Liver (tissue), 3 donors: ENCODE results near the gene TSPAN12.

ENCODE experiments used
- CTCF ChIP-seq: fragments of 150-350 bp; IDR thresholded peaks from 2 replicates; pipeline ENCODE4 v1.5.1; 2017; ENCODE audit warnings: improper control_type of control experiment, low read depth, low read length; ENCODE audit not compliant: missing input control
- HNF4A ChIP-seq, 2 donors: conservative IDR thresholded peaks; 2 replicates each; pipeline ENCODE4 v1.6.1; 2016; ENCODE audit warnings: antibody characterized with exemption in 2 of 2, mild to moderate bottlenecking in 2 of 2
- donor health status: healthy.
- donor health status: healthy.

DNA sequence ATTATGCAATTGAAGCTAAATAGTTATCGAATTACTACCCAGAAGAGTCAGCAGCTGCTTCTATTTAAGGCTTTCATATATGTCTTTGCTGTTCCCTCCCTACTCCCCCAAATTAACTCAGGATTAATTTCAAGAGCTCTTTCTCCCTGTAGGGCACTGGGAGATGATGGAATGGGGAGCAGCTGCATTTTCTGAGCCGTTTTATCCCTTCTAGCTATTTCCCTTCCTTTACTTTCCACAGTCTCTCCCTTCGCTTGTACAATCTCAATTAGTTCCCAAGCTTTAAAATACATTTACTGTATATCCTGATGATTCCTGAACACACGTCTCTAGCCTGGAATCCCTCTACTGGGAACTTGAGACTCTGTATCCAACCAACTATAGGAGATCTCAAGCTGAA, 19.8 kb upstream of the TSPAN12 start:
- TF ChIP-seq CTCF (no peak), HNF4A (conservative IDR thresholded peaks at IDR 0.05) (no peak)
